Chondrocyte (in vitro differentiated cells): ENCODE data around the gene OAS3. TPM values are rescaled to one million over a fixed set of nuclear protein-coding genes. Genes with fewer than 3 reads are reported as not detected.

Experiments used
- DNase-seq: peaks from one replicate; pipeline ENCODE4 v3.0.0; 2021; ENCODE audit warnings: mixed read lengths, low spot score
- H3K27ac Mint-ChIP-seq: one replicate; pipeline ENCODE4 v1.8.0; 2021; ENCODE audit warnings: mild to moderate bottlenecking, moderate library complexity, mixed read lengths; ENCODE audit not compliant: unreplicated experiment
- H3K27me3 Mint-ChIP-seq: 2 replicates; pipeline ENCODE4 v1.8.0; 2021; ENCODE audit warnings: low read depth, mixed read lengths
- H3K36me3 Mint-ChIP-seq: 2 replicates; pipeline ENCODE4 v1.8.0; 2021; ENCODE audit warnings: low read depth, mixed read lengths
- H3K4me1 Mint-ChIP-seq: 2 replicates; pipeline ENCODE4 v1.8.0; 2021; ENCODE audit warnings: low read depth, mild to moderate bottlenecking, mixed read lengths
- H3K4me3 Mint-ChIP-seq: one replicate; pipeline ENCODE4 v1.8.0; 2021; ENCODE audit warnings: mild to moderate bottlenecking, moderate library complexity, mixed read lengths; ENCODE audit not compliant: unreplicated experiment
- H3K9me3 Mint-ChIP-seq: 2 replicates; pipeline ENCODE4 v1.8.0; 2021; ENCODE audit warnings: low read depth, mixed read lengths
- total RNA-seq: library from RNA; stranded (reverse); gene quantifications from 3 replicates; pipeline ENCODE4 v1.2.1, GENCODE V29; 2021
- TF ChIP-seq, protein P1 (sequence below): fragments of 200-600 bp; sonication (generic); IDR thresholded peaks from 2 replicates; pipeline ENCODE4 v1.5.0; 2021; ENCODE audit warnings: antibody characterized with exemption, mild to moderate bottlenecking, moderate library complexity

The OAS3 gene
- total RNA-seq, 1 donor from 2014 or later, result 0.55 TPM

DNA sequence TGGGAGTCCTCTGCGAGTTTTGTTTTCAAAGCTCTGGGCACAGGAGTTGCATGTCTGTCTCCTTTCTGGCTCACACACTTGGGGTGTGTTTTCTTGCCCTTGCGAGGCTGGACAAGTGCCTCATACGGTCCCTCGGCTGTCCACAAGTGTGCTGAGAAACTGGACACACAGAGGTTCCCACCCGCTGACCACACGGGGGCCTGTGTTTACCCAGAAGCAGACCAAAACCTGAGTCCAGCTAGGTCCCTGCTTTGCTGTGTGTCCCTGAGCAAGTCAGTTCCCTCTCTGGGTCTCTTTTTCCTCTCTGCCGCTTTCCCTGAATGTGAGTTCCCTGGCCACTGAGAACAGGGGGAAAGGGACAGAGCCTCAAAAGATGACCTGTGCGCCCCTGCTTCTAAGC is 39.4 kb downstream of the OAS3 start:
- Mint-ChIP-seq H3K36me3 (no peaks in the 10 kb centered on the region), H3K27ac (no peak overlapping the region), H3K4me3 (no peak overlapping the region), H3K27me3 (peaks cover 3% of the 10 kb centered on the region), H3K4me1 (no peaks in the 10 kb centered on the region), H3K9me3 (peaks cover 16% of the 10 kb centered on the region)
- TF ChIP-seq, protein P1, sequence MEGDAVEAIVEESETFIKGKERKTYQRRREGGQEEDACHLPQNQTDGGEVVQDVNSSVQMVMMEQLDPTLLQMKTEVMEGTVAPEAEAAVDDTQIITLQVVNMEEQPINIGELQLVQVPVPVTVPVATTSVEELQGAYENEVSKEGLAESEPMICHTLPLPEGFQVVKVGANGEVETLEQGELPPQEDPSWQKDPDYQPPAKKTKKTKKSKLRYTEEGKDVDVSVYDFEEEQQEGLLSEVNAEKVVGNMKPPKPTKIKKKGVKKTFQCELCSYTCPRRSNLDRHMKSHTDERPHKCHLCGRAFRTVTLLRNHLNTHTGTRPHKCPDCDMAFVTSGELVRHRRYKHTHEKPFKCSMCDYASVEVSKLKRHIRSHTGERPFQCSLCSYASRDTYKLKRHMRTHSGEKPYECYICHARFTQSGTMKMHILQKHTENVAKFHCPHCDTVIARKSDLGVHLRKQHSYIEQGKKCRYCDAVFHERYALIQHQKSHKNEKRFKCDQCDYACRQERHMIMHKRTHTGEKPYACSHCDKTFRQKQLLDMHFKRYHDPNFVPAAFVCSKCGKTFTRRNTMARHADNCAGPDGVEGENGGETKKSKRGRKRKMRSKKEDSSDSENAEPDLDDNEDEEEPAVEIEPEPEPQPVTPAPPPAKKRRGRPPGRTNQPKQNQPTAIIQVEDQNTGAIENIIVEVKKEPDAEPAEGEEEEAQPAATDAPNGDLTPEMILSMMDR, result no peak
- DNase-seq, result no peak

DNA sequence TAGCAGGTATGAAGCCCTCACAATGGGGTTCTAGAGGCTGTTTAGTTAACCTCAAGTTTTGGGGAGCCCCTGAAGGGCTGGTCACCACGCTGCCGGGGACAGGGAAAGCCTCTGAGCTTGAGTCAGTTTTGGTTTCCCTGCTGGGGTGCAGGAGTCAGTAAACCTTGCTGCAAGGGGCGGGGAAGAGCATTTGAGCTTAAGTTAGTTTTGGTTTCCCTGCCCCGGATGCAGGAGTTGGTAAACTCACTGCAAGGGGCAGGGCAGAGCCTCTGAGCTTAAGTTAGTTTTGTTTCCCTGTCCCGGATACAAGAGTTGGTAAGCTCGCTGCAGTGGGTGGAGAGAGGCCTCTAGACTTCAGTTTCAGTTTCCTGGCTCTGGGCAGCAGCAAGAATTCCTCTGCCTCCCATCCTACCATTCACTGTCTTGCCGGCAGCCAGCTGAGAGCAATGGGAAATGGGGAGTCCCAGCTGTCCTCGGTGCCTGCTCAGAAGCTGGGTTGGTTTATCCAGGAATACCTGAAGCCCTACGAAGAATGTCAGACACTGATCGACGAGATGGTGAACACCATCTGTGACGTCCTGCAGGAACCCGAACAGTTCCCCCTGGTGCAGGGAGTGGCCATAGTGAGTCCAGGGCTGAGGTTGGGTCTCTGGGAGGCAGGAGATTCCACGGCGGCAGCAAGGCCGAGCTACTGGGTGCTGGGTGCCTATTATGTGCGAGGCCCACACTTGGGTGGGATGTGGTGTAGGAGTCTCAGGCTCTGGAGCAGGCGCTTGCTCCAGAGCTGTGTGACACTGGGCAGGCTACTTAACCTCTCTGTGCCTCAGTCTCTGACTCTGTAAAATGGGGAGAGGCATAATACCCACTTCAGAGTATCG is 40.1 kb downstream of the OAS3 start, which contains the start of gene OAS2:
OAS2 (plus strand) TSS at position 357 of the 878 bp plus-strand sequence; CDS start at position 447, 90 bp downstream.
- Mint-ChIP-seq H3K36me3 (no peaks in the 10 kb centered on the region), H3K9me3 (peaks cover 17% of the 10 kb centered on the region), H3K27ac (no peak within 1 kb of the TSS), H3K4me3 (no peak within 1 kb of the TSS), H3K4me1 (no peaks in the 10 kb centered on the region), H3K27me3 (peaks cover 5% of the 10 kb centered on the region)
- TF ChIP-seq, protein P1, result no peak
- DNase-seq, result no peak

DNA sequence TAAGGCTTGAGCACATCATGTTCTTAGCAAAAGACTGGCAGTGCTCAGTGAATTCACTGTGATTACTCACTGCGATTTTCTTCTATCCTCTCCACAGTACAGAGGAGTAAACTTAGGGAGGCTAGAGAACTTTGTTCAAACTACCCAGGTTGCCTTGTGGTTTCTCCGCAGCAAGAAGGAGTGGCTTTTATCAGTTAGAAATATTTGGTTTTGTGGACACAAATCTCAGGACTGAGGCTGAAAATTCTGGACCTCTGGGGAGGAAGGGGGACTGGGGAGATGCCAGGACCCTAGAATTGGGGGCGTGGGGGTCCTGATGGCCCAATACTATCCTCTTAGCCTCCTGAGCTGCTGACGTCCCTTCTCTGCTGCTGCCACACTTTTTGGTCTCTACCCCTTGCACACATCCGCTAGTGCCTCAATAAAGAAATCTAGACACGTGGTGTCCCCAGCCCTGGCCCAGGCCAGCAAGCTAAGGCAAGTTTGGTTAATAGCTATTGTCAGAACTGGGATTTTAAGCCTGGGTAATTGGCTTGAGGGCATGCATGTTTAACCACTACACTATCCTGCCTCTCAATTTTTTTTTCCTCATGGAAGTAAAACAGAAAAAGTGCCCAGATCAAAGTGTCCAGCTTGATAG is 40.9 kb downstream of the OAS3 start:
- peaks cover 17% of the 10 kb centered on the region for H3K9me3 Mint-ChIP-seq
- no peak overlapping the region for H3K27ac Mint-ChIP-seq
- H3K4me3 Mint-ChIP-seq, result no peak overlapping the region
- DNase-seq, result no peak
- H3K27me3 Mint-ChIP-seq, result peaks cover 5% of the 10 kb centered on the region
- H3K4me1 Mint-ChIP-seq, result no peaks in the 10 kb centered on the region
- TF ChIP-seq, protein P1, result no peak
- no peaks in the 10 kb centered on the region for H3K36me3 Mint-ChIP-seq

DNA sequence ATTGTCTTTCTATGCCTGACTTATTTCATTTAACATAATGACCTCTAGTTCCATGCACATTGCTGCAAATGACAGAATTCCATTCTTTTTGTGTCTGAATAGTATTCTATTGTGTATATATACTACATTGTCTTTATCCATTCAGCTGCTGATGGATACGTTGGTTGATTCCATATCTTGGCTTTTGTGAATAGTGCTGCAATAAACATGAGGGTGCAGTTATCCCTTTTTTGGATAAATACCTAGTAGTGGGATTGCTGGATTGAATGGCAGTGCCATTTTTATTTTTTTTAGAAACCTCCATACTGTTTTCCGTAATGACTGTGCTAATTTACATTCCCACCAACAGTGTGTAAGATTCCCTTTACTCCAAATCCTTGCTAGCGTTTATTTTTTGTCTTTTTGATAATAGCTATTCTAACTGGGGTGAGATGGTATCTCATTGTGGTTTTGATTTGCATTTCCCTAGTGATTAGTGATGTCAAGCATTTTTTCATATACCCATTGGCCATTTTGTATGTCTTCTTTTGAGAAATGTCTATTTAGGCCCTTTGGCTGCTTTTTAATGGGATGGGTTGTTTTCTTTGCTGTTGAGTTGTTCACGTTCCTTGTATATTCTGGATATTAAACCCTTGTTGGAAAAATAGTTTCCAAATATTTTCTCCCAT is 42.4 kb downstream of the OAS3 start:
- no peak overlapping the region for H3K27ac Mint-ChIP-seq
- no peaks in the 10 kb centered on the region for H3K4me1 Mint-ChIP-seq
- H3K27me3 Mint-ChIP-seq, result peaks cover 7% of the 10 kb centered on the region
- H3K4me3 Mint-ChIP-seq, result no peak overlapping the region
- no peak for DNase-seq
- H3K36me3 Mint-ChIP-seq, result peaks cover 2% of the 10 kb centered on the region
- H3K9me3 Mint-ChIP-seq, result peaks cover 31% of the 10 kb centered on the region
- TF ChIP-seq, protein P1, result no peak
